Neural cell (in vitro differentiated cells): ENCODE measurements around the gene ZIK1. TPM values are rescaled to one million over a fixed set of nuclear protein-coding genes. Genes with fewer than 3 reads are reported as not detected.

Source experiments
- H2AFZ ChIP-seq: fragments of 200-600, 300-800 bp; sonication (generic), shearing (Covaris generic); 2 replicates; pipeline ENCODE4 v1.6.0; 2014; ENCODE audit warnings: low read depth, mild to moderate bottlenecking, antibody characterized with exemption, low read length, moderate library complexity
- H3F3A ChIP-seq: fragments of 200-600 bp; shearing (Covaris generic); 2 replicates; pipeline ENCODE4 v1.6.1; 2016; ENCODE audit warnings: mild to moderate bottlenecking, moderate library complexity, mixed read lengths, antibody characterized with exemption, low read length; ENCODE audit not compliant: insufficient read depth, poor library complexity, severe bottlenecking
- H3K27ac ChIP-seq: fragments of 200-600, 300-800 bp; sonication (generic), shearing (Covaris generic); 2 replicates; pipeline ENCODE4 v1.5.1; 2014; ENCODE audit warnings: mild to moderate bottlenecking, low read length, moderate library complexity
- H3K27me3 ChIP-seq: fragments of 300-800, 200-600 bp; sonication (generic), shearing (Covaris generic); 2 replicates; pipeline ENCODE4 v1.6.0; 2014; ENCODE audit warnings: mild to moderate bottlenecking, low read depth, low read length, moderate library complexity; ENCODE audit not compliant: insufficient read depth
- H3K36me3 ChIP-seq: fragments of 300-800, 200-600 bp; sonication (generic), shearing (Covaris generic); 2 replicates; pipeline ENCODE4 v1.5.1; 2014; ENCODE audit warnings: mild to moderate bottlenecking, antibody characterized with exemption, low read length, moderate library complexity; ENCODE audit not compliant: insufficient read depth
- H3K4me2 ChIP-seq: fragments of 300-800, 200-600 bp; sonication (generic), shearing (Covaris generic); 2 replicates; pipeline ENCODE4 v1.6.0; 2014; ENCODE audit warnings: mild to moderate bottlenecking, low read length
- H3K4me3 ChIP-seq: fragments of 300-800, 200-600 bp; sonication (generic), shearing (Covaris generic); 2 replicates; pipeline ENCODE4 v1.5.1; 2014; ENCODE audit warnings: mild to moderate bottlenecking, low read length, moderate library complexity
- H3K79me2 ChIP-seq: fragments of 200-600 bp; shearing (Covaris generic); replicated peaks from 2 replicates; pipeline ENCODE4 v1.6.0; 2014; ENCODE audit warnings: mild to moderate bottlenecking, low read length, moderate library complexity; ENCODE audit not compliant: insufficient read depth
- H3K9ac ChIP-seq: fragments of 300-800, 200-600 bp; sonication (generic), shearing (Covaris generic); 2 replicates; pipeline ENCODE4 v1.6.1; 2016; ENCODE audit warnings: mild to moderate bottlenecking, low read length, mixed read lengths
- H3K9me2 ChIP-seq: fragments of 200-600 bp; shearing (Covaris generic); 2 replicates; pipeline ENCODE4 v1.6.1; 2016; ENCODE audit warnings: mild to moderate bottlenecking, low read length, mixed read lengths; ENCODE audit not compliant: insufficient read depth
- H3K9me3 ChIP-seq: fragments of 200-600, 300-800 bp; sonication (generic), shearing (Covaris generic); 2 replicates; pipeline ENCODE4 v1.6.1; 2016; ENCODE audit warnings: mild to moderate bottlenecking, mixed run types, low read length, moderate library complexity, mixed read lengths
- H4K20me1 ChIP-seq: fragments of 200-600 bp; shearing (Covaris generic); 2 replicates; pipeline ENCODE4 v1.6.1; 2016; ENCODE audit warnings: mild to moderate bottlenecking, mixed run types; ENCODE audit not compliant: insufficient read depth
- CTCF ChIP-seq: fragments of 450-650 bp; IDR thresholded peaks from 2 replicates; pipeline ENCODE4 v1.5.1; 2014; ENCODE audit warnings: antibody characterized with exemption, mild to moderate bottlenecking, moderate library complexity; ENCODE audit not compliant: poor library complexity, severe bottlenecking
- EP300 ChIP-seq: fragments of 450-650 bp; conservative IDR thresholded peaks from 2 replicates; pipeline ENCODE4 v1.6.1; 2014; ENCODE audit warnings: antibody characterized with exemption, mild to moderate bottlenecking, moderate library complexity; ENCODE audit not compliant: poor library complexity, severe bottlenecking
- EZH2 ChIP-seq: fragments of 200-600, 300-800 bp; shearing (Covaris generic), sonication (generic); IDR thresholded peaks from 2 replicates; pipeline ENCODE4 v1.6.1; 2014; ENCODE audit warnings: antibody characterized with exemption, low read length, borderline replicate concordance, mild to moderate bottlenecking; ENCODE audit not compliant: insufficient read depth, poor library complexity, severe bottlenecking
- MXI1 ChIP-seq: fragments of 450-650 bp; conservative IDR thresholded peaks from 2 replicates; pipeline ENCODE4 v1.6.1; 2014; ENCODE audit warnings: antibody characterized with exemption, mild to moderate bottlenecking; ENCODE audit not compliant: poor library complexity, severe bottlenecking
- POLR2AphosphoS5 ChIP-seq: IDR thresholded peaks from 2 replicates; pipeline ENCODE4 v1.6.1; 2012
- RAD21 ChIP-seq: fragments of 450-650 bp; conservative IDR thresholded peaks from 2 replicates; pipeline ENCODE4 v1.6.1; 2014; ENCODE audit warnings: antibody characterized with exemption, mild to moderate bottlenecking, moderate library complexity
- REST ChIP-seq: IDR thresholded peaks from 2 replicates; pipeline ENCODE4 v1.6.1; 2012; ENCODE audit warnings: borderline replicate concordance
- SMC3 ChIP-seq: fragments of 450-650 bp; conservative IDR thresholded peaks from 2 replicates; pipeline ENCODE4 v1.6.1; 2014; ENCODE audit warnings: antibody characterized with exemption, mild to moderate bottlenecking, moderate library complexity; ENCODE audit not compliant: poor library complexity
- TAF1 ChIP-seq: IDR thresholded peaks from 2 replicates; pipeline ENCODE4 v1.6.1; 2012; ENCODE audit warnings: low read depth
- polyA plus RNA-seq: library from polyadenylated mRNA; depleted of rRNA; stranded (reverse); fragments of >200 nt; gene quantifications from 2 replicates; pipeline ENCODE4 v1.2.3, GENCODE V29; 2014

ZIK1 gene
- polyA plus RNA-seq, 1 donor from 2014 or later = 25.2 TPM

GRCh38 chr19:57546513-57546912, 37.4 kb upstream of the ZIK1 start:
- Histone ChIP-seq H4K20me1 (no peaks in the 10 kb centered on the region), H3K27me3 (no peaks in the 10 kb centered on the region), H3K27ac (no peak overlapping the region), H3K4me2 (no peak overlapping the region), H3K4me3 (no peak overlapping the region), H2AFZ (no peak overlapping the region), H3K9me3 (peaks cover 32% of the 10 kb centered on the region), H3K9me2 (no peaks in the 10 kb centered on the region), H3K36me3 (peaks cover 51% of the 10 kb centered on the region), H3K9ac (no peak overlapping the region), H3F3A (no peaks in the 10 kb centered on the region), H3K79me2 (peaks cover 3% of the 10 kb centered on the region)
- TF ChIP-seq RAD21 = no peak
- TF ChIP-seq POLR2AphosphoS5 = no peak
- TF ChIP-seq EP300 = no peak
- no peak for TF ChIP-seq REST
- no peak for TF ChIP-seq MXI1
- TF ChIP-seq TAF1 = no peak
- TF ChIP-seq EZH2 = no peak
- no peak for TF ChIP-seq SMC3
- no peak for TF ChIP-seq CTCF

GRCh38 chr19:57552432-57552831, 31.5 kb upstream of the ZIK1 start:
- no peaks in the 10 kb centered on the region for H3K9me2 ChIP-seq
- peaks cover 13% of the 10 kb centered on the region for H3K9me3 ChIP-seq
- H3K27me3 ChIP-seq = no peaks in the 10 kb centered on the region
- no peak overlapping the region for H2AFZ ChIP-seq
- no peaks in the 10 kb centered on the region for H3F3A ChIP-seq
- H4K20me1 ChIP-seq = no peaks in the 10 kb centered on the region
- H3K79me2 ChIP-seq = no peaks in the 10 kb centered on the region
- no peak overlapping the region for H3K27ac ChIP-seq
- TF ChIP-seq RAD21 (no peak), REST (no peak), MXI1 (no peak), EP300 (no peak), SMC3 (no peak), TAF1 (no peak), CTCF (no peak), POLR2AphosphoS5 (no peak), EZH2 (no peak)
- peaks cover 46% of the 10 kb centered on the region for H3K36me3 ChIP-seq
- H3K9ac ChIP-seq = no peak overlapping the region
- H3K4me2 ChIP-seq = no peak overlapping the region
- H3K4me3 ChIP-seq = no peak overlapping the region
